ENCODE data around the gene ROS1. TPM values are rescaled to one million over a fixed set of nuclear protein-coding genes. Genes with fewer than 3 reads are reported as not detected.

ROS1 gene
- total RNA-seq, 1 experiment from 2014 or later: not detected

- Histone ChIP-seq H3T11ph (ENCODE audit: low read length) (no peak overlapping the region), H4K5ac (ENCODE audit: insufficient read length, low read depth, low read length) (no peak overlapping the region), H2BK15ac (ENCODE audit: low read depth, low read length) (no peak overlapping the region), H2BK20ac (ENCODE audit: low read depth, low read length, poor library complexity, severe bottlenecking) (no peak overlapping the region), H3K56ac (ENCODE audit: insufficient read length, low read depth, low read length) (no peak overlapping the region), H3K27me3 (ENCODE audit: insufficient read depth, low read length) (peaks cover 38% of the 10 kb centered on the region; the same call in 1 of the 2 replicates), H2AFZ (ENCODE audit: low read length) (no peak overlapping the region), H4K91ac (ENCODE audit: insufficient read length, low read depth, low read length) (no peak overlapping the region), H3K4me1 (ENCODE audit: insufficient read depth, low read length) (no peaks in the 10 kb centered on the region), H3K9ac (ENCODE audit: extremely low read depth, insufficient read length, low read length) (no peak overlapping the region), H3K4ac (ENCODE audit: low read depth, low read length) (no peak overlapping the region), H3K4me2 (ENCODE audit: insufficient read depth, insufficient read length, low read length) (no peak overlapping the region), H3K79me2 (ENCODE audit: insufficient read depth, low read length) (no peaks in the 10 kb centered on the region), H2BK12ac (ENCODE audit: insufficient read length, low read depth, low read length) (no peak overlapping the region), H3K14ac (ENCODE audit: insufficient read depth, low read length) (no peak overlapping the region), H3K23ac (ENCODE audit: insufficient read length, low read depth, low read length) (no peak overlapping the region), H2BK120ac (ENCODE audit: low read depth, low read length, poor library complexity, severe bottlenecking) (no peak overlapping the region), H3K27ac (ENCODE audit: insufficient read length, low read depth, low read length) (no peak overlapping the region), H4K20me1 (ENCODE audit: control insufficient read depth, insufficient read depth, insufficient read length) (no peaks in the 10 kb centered on the region), H3K23me2 (ENCODE audit: insufficient read length, low read depth, low read length, poor library complexity, severe bottlenecking) (peaks cover 4% of the 10 kb centered on the region), H3K9me3 (ENCODE audit: control insufficient read depth, low read depth, low read length) (no peaks in the 10 kb centered on the region), H3K79me1 (ENCODE audit: insufficient read depth, low read depth, low read length, poor library complexity, severe bottlenecking) (no peaks in the 10 kb centered on the region), H2BK5ac (ENCODE audit: insufficient read length, low read length) (no peak overlapping the region), H2AK5ac (ENCODE audit: insufficient read length, low read length) (no peak overlapping the region), H4K8ac (replicated peaks; ENCODE audit: insufficient read length, low read depth, low read length) (no peak overlapping the region), H3K18ac (ENCODE audit: insufficient read length, low read depth, low read length) (no peak overlapping the region)
- no peak for DNase-seq
- Mint-ChIP-seq H3K27ac (no peak overlapping the region), H3K36me3 (ENCODE audit: insufficient read depth in 1 of 3, low read depth in 3 of 3) (no peaks in the 10 kb centered on the region), H3K4me1 (peaks cover 8 to 28% of the 10 kb centered on the region in 2 experiments), H3K4me3 (no peak overlapping the region), H3K9me3 (no peaks in the 10 kb centered on the region; a peak in 1 of 5 replicates), H3K27me3 (ENCODE audit: low read depth) (peaks cover 80% of the 10 kb centered on the region)
- WGBS (ENCODE audit: extremely low coverage, insufficient read length, low lambda C conversion rate): no CpG with 5 or more reads among the region's 1 CpG
- no peak for TF ChIP-seq CTCF (conservative IDR thresholded peaks at IDR 0.05)
Measured at GRCh38 chr6:117272891-117273290, 152.9 kb downstream of the ROS1 start.
